HFFc6 (cell line): ENCODE results near the gene WDR74. TPM values are rescaled to one million over a fixed set of nuclear protein-coding genes. Genes with fewer than 3 reads are reported as not detected.

ENCODE experiments used
- DNase-seq: peaks from one replicate; pipeline ENCODE4 v3.0.0-alpha.2; 2018
- H3K27ac Mint-ChIP-seq: 2 replicates; pipeline ENCODE4 v1.8.0; 2020; ENCODE audit warnings: mild to moderate bottlenecking, mixed read lengths
- H3K27me3 Mint-ChIP-seq: 2 replicates; pipeline ENCODE4 v1.8.0; 2021; ENCODE audit warnings: mild to moderate bottlenecking, moderate library complexity, mixed read lengths; ENCODE audit not compliant: insufficient read depth
- H3K36me3 Mint-ChIP-seq: 2 replicates; pipeline ENCODE4 v1.8.0; 2021; ENCODE audit warnings: low read depth, mixed read lengths
- H3K4me1 Mint-ChIP-seq: 2 replicates; pipeline ENCODE4 v1.8.0; 2020; ENCODE audit warnings: low read depth, mixed read lengths
- H3K4me3 Mint-ChIP-seq: 2 replicates; pipeline ENCODE4 v1.8.0; 2020; ENCODE audit warnings: mild to moderate bottlenecking, moderate library complexity, mixed read lengths
- H3K9me3 Mint-ChIP-seq: 2 replicates; pipeline ENCODE4 v1.8.0; 2020; ENCODE audit warnings: mild to moderate bottlenecking, mixed read lengths
- total RNA-seq, 6 experiments: library from RNA; stranded (reverse); fragmentation: NEBNext Ultra II Directional; extraction: Animal tissue kit (Norgen Biotek cat#: 25700); gene quantifications; 2 replicates in 1 of 6; 3 replicates in 5 of 6; pipeline ENCODE4 v1.2.3, GENCODE V29; 2021
- TF ChIP-seq, protein P1 (sequence below): fragments of 200-600 bp; sonication (generic); IDR thresholded peaks from 2 replicates; pipeline ENCODE4 v1.5.0; 2021; ENCODE audit warnings: antibody characterized with exemption, mild to moderate bottlenecking

WDR74 gene
- total RNA-seq, 6 experiments from 2014 or later = 37.4 to 49.2 (median 41.0) TPM

DNA sequence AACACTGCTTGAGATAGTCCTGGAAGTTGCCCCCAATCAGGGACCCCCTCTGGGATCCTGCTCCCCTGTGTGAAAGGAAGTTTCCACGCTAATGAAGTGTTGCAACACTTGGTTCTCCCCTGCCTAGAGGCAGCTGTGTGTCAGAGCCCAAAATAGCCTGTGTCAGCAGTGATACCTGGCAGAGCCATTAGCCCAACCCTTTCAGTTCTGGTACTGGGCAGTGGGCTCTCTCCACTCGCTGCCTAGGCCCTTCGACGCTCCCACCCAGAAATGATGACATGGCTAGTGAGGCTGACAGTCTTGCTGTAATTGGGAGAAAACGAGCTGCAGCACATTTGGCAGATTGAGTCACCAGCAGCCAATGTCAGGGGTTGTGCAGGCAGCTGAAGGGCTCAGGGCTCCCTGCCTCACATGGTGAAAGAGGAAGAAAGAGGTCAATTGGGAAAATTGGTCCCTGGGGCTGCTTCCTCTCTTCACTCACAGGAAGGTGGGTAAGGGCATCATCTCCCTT is 32.7 kb downstream of the WDR74 start:
- Mint-ChIP-seq H3K27ac (peak overlapping the region; percentile 98), H3K27me3 (peaks cover 13% of the 10 kb centered on the region), H3K9me3 (peaks cover 4% of the 10 kb centered on the region; the same call in 1 of the 2 replicates), H3K36me3 (peaks cover 10% of the 10 kb centered on the region), H3K4me3 (peak overlapping the region; percentile 99), H3K4me1 (peaks cover 39% of the 10 kb centered on the region)
- peak; percentile 22 for DNase-seq
- TF ChIP-seq, protein P1, sequence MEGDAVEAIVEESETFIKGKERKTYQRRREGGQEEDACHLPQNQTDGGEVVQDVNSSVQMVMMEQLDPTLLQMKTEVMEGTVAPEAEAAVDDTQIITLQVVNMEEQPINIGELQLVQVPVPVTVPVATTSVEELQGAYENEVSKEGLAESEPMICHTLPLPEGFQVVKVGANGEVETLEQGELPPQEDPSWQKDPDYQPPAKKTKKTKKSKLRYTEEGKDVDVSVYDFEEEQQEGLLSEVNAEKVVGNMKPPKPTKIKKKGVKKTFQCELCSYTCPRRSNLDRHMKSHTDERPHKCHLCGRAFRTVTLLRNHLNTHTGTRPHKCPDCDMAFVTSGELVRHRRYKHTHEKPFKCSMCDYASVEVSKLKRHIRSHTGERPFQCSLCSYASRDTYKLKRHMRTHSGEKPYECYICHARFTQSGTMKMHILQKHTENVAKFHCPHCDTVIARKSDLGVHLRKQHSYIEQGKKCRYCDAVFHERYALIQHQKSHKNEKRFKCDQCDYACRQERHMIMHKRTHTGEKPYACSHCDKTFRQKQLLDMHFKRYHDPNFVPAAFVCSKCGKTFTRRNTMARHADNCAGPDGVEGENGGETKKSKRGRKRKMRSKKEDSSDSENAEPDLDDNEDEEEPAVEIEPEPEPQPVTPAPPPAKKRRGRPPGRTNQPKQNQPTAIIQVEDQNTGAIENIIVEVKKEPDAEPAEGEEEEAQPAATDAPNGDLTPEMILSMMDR = no peak

DNA sequence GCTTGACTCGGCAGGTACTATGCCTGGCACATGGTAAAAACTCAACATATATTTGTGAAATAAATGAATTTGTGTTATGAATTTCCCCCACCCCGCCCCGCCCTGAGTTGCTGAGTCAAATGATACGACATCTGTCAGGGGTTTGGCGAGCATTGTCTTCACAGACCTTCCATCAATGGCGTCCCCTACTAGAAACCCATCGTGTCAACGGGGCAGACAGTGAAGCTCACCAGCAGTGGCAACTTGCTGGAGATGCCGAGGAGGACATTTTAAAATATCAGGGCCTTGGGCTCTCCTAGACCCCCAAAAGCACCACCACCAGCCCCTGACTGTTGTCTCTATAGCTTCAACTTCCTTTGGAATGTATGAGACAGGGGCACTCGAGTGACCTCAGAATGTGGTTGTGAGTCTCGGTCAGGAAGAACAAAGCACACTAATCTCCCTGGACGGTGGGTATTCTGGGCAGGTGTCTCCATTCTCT is 33.4 kb downstream of the WDR74 start:
- TF ChIP-seq, protein P1 = no peak; the same call in 1 of the 2 replicates
- Mint-ChIP-seq H3K36me3 (peaks cover 14% of the 10 kb centered on the region), H3K4me1 (peaks cover 39% of the 10 kb centered on the region), H3K9me3 (peaks cover 4% of the 10 kb centered on the region; the same call in 1 of the 2 replicates), H3K4me3 (peak overlapping the region; percentile 99), H3K27me3 (peaks cover 13% of the 10 kb centered on the region), H3K27ac (peak overlapping the region; percentile 98)
- no peak for DNase-seq

GRCh38 chr11:62805076-62805892 is 34.1 kb downstream of the WDR74 start, which contains the start of gene NXF1:
TSS of gene NXF1 (minus strand) at chr11:62805440. CDS start at chr11:62805356, 84 bp downstream.
- Mint-ChIP-seq H3K36me3 (peaks cover 17% of the 10 kb centered on the region), H3K4me1 (peaks cover 39% of the 10 kb centered on the region), H3K27me3 (peaks cover 13% of the 10 kb centered on the region), H3K4me3 (peak within 1 kb of the TSS; percentile 99), H3K27ac (peak within 1 kb of the TSS; percentile 98), H3K9me3 (peaks cover 4% of the 10 kb centered on the region; the same call in 1 of the 2 replicates)
- peak; percentile 94 for DNase-seq
- TF ChIP-seq, protein P1 = peak; percentile 44

- Mint-ChIP-seq H3K36me3 (peaks cover 17% of the 10 kb centered on the region), H3K27me3 (peaks cover 13% of the 10 kb centered on the region), H3K4me3 (peak overlapping the region; percentile 99), H3K4me1 (peaks cover 39% of the 10 kb centered on the region), H3K9me3 (peaks cover 4% of the 10 kb centered on the region; the same call in 1 of the 2 replicates), H3K27ac (peak overlapping the region; percentile 98)
- TF ChIP-seq, protein P1 = no peak
- DNase-seq = peak; percentile 34
Observed at GRCh38 chr11:62804310-62805075, 34.9 kb downstream of the WDR74 start.

DNA sequence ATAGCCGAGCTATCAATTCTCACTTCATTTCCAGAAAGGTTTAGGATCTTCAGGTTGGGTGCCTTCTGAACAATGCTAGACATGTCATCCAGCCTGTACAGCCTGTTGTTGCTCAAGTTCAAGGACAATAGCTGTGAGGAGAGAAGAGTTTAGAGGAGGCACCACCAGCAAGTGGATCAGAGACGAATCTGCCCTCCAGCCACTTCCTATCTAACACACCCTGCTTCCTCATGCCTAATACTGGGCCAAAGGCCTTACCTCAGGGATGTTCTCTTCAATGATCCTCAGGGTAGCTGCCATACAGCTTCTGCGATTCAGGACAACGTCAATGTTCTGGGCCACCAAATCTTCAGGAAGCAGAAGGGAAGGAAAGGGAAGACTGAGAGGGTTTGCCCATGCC is 38.3 kb downstream of the WDR74 start:
- H3K9me3 Mint-ChIP-seq = peaks cover 4% of the 10 kb centered on the region; the same call in 1 of the 2 replicates
- H3K36me3 Mint-ChIP-seq = peaks cover 34% of the 10 kb centered on the region
- TF ChIP-seq, protein P1 = no peak
- H3K27me3 Mint-ChIP-seq = peaks cover 15% of the 10 kb centered on the region
- no peak for DNase-seq
- no peak overlapping the region for H3K4me3 Mint-ChIP-seq
- H3K27ac Mint-ChIP-seq = no peak overlapping the region
- H3K4me1 Mint-ChIP-seq = peaks cover 19% of the 10 kb centered on the region
